ENCODE data around the gene EPHB1. TPM values are rescaled to one million over a fixed set of nuclear protein-coding genes. Genes with fewer than 3 reads are reported as not detected.
"Not testable (repeated sequence)": the region's sequence is repeated elsewhere in the genome, so short reads cannot be mapped to it uniquely, and the experiment has no call there.

The EPHB1 gene
- total RNA-seq, 1 donor = under 0.01 TPM

DNA sequence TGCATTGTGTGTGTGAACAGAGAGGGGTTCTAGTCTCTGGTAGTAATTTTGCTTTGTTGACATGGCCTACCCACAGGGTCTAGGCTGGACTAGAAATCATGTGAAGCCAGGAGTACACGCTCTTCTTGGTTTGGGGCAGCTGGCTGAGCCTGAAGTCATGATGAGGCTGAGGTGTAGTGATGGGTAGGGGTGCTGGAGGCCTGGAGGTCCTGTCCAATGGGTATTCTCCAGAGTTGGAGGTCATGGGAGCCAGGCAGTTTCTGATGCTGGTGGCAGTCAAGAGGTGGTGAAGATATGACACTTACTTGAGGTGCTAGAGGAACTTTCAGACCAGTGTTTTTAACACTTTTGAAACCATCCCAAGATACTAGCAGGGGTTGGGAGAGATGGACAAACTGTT lies 18.5 kb upstream of the EPHB1 start:
- DNase-seq (ENCODE audit: low read depth in 2 of 3, low spot score in 2 of 3) = no peak

DNA sequence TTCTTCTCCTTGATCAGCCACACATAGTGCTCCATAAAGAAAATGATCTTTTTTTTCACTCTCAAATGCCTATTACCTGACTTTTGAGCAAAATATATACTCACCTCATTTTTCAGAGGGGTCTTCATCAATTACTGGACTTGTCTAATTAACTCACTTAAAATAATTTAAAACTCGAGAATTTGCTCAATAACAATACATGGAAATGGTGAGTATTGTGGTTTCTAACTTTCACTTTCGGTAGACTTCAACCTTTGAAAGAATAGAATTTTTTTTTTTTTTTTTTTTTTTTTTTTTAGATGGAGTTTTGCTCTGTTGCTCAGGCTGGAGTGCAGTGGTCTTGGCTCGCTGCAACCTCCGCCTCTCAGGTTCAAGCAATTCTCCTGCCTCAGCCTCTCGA lies 17.7 kb upstream of the EPHB1 start:
- DNase-seq (ENCODE audit: low read depth in 2 of 3, low spot score in 2 of 3) = peak in 1 of 3 donors; percentile 45

DNA sequence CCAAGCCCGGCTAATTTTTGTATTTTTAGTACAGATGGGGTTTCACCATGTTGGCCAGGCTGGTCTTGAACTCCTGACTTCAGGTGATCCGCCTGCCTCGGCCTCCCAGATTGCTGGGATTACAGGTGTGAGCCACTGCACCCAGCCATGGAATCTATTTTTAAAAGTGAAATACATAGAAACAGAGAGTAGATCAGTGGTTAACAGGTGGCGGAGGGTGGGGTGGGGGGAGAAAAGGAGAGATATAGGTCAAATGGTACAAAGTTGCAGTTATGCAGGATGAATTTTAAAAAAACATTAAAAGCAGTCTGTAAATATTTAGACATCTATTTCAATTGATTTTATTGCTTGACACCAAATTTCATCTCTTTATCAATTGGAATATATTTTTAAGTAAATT lies 6.8 kb upstream of the EPHB1 start:
- DNase-seq (ENCODE audit: low read depth in 2 of 3, low spot score in 2 of 3) = not testable (repeated sequence)

DNA sequence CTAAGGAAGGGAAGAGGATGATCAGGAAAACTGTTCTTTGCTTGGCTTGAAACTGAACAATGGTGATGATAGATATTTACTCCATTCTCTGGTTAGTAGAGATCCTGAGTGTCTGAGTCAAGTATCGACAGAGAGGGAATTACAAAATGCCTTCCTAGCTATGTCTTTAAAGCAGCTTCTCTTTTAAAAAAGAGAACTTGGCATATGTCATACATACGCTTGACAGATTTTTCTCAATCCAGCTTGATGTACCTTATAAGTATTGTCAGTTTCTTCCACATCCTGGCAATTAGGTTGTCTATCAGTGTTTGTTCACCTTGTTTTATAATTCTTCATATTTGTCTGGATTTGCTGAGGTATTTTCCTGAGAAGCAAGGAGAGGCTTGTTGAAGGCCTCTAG lies 5.0 kb upstream of the EPHB1 start:
- no peak for DNase-seq (ENCODE audit: low read depth in 2 of 3, low spot score in 2 of 3)

DNA sequence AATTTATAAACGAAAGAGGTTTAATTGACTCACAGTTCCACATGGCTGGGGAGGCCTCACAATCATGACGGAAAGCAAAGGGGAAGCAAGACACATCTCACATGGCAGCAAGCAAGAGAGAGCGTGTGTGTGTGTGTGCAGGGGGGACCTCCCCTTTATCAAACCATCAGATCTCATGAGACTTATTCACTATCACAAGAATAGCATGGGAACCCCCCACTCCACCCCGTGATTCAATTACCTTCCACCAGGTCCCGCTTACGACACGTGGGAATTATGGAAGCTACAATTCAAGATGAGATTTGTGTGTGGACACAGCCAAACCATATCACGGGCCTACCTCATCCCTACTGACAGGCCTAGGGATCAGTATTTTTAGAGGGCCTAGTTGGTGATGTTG lies 3.1 kb upstream of the EPHB1 start:
- no peak for DNase-seq (ENCODE audit: low read depth in 2 of 3, low spot score in 2 of 3)

DNA sequence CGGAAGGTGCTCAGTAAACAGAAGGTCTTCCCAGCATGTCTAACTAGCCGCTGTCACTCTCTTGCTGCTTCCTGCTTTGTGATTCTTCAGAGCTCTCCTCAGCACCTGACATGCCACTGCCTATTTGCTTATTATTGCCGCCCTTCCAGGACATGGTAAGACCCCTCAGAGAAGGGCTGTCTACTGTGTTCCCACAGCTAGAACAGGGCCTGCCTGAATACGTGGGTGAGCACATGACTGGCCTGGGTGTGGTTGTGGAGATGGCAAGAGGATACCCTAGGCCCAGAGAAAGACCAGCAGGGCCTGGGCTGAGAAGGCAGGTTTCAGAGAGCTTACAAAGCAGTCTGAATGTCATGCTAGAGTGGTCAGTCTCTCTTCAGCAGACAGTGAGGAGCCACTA lies 2.4 kb upstream of the EPHB1 start:
- DNase-seq (ENCODE audit: low read depth in 2 of 3, low spot score in 2 of 3) = no peak

DNA sequence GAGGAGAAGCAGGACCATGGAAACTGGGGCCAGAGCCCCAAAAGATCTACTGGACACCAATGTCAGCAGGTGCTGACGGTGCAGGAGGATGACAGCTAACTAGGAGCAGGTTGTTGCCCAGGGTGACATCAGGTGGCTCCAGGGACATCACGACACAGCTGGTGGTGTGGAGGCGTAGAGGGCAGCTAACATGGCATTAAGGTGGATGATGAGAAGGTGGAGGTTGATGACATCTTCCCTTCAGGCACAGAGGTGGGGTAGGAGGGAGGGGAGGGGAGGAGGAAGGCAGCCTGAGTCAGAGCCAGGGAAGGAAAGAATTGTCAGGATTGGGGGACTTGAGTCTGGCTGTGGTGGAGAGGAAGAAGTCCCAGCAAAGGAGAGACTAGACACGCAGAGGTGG lies 1.5 kb upstream of the EPHB1 start:
- DNase-seq (ENCODE audit: low read depth in 2 of 3, low spot score in 2 of 3) = no peak

DNA sequence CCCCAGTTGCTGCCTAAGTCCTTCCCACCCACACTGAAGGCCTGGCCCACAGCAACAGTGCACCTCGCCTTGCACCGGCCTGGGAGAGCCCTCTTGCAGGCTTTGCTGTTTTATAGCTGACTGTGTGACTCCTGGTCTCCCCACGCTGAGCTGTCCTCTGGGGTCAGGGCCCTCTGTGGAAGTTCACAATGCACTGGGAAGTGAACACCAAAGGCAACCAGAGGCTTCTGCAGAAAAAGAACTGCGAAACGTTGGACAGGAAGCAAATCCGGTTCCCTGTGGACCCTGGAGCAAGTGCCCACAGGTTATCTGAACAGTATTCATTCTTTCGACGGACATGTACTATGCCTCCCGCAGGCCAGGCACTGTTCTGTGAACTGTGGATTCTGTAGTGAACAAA lies 737 bp upstream of the EPHB1 start:
- no peak for DNase-seq (ENCODE audit: low read depth in 2 of 3, low spot score in 2 of 3)

DNA sequence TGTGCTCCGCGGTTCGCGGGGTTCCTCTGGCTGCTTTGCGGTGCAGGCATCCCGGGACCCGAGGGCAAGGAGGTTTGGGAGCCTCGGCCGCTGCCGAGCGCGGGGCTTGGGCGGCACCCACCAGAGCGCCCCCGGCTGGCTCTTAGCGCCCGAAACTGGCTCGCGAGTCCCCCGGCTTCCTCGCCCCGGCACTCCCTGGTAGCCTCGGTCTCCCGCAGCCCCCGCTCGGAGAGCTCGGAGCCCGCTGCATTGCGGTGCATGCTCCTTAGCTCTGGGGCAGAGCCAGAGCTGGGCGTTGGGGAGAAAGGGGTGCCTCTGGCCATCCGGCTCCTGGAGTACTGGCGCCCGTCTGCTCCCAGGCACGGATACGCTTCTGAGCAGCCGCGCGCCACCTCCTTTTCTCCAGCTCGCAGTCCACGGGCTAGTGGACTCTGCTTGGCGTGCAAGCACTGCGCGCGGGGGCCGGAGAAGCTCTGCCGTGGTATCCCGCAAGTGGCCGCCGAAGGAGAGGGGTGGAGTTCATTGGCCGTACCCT lies 753 bp downstream of the EPHB1 start:
- peak in 1 of 3 donors; percentile 11 for DNase-seq (ENCODE audit: low read depth in 2 of 3, low spot score in 2 of 3)

DNA sequence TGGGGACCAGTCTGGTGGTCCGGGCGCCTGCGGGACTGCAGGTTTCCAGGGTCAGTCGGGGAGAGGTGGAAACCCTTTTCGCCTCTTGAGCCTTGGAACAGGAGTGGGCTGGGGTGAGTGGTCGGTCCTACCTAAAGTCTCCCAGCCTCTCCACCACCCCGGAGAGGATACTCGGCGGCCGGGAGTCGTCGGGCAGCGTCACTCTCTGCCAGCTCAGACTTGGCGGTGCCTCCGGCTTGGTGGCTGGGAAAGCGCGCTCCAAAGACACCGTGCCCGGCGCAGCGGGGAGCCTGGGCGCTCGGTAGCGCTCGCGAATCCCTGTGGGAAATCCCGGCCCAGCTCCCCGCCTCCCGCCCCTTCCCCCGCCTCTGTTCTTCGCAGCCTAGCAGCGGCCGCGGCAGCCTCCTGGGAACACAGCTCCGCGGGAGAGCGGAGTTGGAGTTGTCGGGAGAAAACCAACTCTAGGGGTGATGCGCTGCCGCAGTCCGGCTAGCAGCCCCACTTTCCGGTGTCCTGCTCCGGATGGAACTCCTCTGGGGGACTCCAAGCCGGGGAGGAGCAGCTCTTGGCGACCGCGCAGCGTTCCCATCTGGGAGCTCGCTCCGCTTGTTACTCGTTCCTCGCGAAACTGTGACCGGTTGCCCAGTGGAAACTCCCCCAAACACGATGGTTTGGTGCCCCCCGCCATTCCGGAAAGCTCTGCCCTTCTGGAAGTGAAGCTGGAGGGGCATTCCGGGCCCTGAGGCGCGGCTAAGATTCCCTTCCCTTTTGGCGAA lies 1.4 kb downstream of the EPHB1 start:
- DNase-seq (ENCODE audit: low read depth in 2 of 3, low spot score in 2 of 3) = peak in 1 of 3 donors; percentile 3

DNA sequence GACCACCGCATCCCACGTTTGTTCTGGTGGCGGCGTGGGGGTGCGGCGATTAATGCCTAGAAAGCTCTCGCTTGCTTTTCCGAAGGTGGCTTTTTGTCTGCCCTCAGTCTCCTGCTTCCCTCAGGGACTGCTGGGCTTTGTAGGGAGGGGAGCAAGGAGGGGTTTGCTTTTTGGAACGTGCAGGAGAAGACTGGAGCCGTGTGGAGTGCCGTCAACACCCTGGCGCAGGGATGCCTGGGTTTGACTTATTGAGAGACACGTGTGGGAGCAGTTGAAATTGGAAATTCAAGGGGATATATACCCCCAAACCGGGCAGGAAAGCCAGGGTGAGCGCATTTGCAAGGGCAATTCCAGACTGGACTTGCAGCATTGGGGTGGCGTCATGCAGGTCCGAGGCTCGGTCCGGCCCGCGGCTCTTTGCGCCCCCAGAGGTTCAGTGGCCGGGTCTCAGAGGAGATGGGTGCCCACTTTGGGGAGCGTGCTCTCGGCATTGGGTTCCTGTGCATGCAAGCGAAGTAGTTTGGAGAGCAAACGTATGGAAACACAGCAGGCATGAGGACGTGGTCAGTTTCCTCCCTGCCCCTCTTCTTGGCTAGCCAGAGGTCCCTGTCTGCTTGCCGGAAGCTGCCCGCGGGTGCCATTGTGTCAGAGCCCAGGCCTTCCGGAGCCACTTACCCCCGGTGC lies 2.1 kb downstream of the EPHB1 start:
- peak in 1 of 3 donors; percentile 6 for DNase-seq (ENCODE audit: low read depth in 2 of 3, low spot score in 2 of 3)

DNA sequence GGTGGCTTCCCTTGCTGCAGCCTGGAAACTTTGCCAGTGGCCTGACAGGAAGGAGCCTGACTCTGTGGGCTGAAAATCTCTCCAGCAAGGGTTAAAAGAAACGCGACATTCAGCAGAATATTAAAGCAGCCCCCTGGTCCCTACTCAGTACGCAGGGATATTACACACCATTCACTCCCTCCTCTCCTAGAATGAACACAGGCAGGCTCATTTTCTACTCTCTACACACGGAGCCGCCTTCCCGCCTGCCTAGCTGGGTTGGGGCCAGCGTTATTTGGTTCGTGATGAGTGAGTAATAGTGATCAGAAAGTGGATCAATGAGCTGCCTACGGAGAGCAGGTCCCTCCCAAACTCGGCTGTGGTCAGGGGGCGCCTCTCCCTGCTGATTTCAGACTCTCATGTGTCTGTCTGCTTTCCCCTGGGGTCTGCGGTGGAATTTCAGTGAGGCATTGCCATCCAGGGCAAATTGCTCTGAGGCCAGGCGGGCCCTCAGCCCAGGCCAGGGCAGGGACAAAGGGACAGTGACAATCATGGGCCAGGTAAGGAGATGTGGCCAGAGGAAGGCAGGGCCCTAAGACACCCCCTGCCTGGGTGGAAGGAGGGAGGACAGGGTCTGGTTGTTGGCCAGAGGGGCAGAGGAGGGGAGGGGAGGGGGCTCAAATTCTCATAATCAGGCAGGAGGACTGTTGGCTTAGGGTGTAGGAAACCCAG lies 2.8 kb downstream of the EPHB1 start:
- DNase-seq (ENCODE audit: low read depth in 2 of 3, low spot score in 2 of 3) = no peak

DNA sequence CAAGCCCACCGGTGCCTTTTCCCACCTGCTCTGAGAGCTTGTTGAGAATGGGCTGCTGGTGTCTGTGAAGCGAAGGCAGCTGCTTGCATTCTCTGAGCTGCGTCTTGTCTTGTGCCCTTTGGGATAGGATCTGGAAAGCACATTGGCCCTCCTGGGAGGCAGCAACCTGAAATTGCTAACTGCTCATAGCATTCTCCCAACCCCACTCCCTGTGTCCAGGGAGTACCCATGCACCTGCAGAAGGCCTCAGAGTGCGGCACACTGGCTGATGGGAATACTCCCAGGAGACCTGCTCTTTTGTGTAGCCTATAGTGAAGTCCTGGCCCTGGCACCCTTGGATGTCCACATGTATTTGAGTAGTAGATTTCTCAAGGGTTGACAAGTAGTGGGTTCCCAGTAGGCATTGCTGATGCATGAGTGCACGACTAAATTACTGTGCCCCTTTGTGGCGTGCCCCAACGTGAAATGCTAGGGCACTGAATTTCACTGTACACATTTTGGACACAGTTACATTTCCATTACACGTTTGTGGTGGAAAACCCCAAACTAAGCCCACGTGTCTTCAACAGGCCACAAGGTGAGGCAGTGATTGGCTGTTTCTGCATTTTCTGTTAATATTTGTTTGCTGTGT lies 3.7 kb downstream of the EPHB1 start:
- no peak for DNase-seq (ENCODE audit: low read depth in 2 of 3, low spot score in 2 of 3)

DNA sequence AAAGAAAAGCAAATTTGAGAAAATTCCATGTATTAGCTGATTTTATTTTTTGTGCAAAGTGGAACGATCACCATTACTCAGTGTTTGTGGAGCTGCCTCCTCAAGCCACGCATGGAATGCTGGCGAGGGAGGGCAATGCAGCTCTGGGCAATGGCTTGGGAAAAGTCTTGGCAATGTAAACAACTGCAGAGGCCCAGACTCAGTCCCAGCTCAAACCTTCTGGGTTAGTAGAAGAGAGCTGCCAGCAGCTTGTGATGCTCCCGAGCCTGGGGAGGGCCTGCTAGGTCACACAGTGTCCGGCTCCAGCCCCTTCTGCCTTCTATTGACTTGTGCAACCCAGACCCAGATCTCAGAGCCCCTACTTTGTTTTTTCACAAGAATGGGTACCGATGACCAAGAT lies 4.3 kb downstream of the EPHB1 start:
- DNase-seq (ENCODE audit: low read depth in 2 of 3, low spot score in 2 of 3) = no peak

DNA sequence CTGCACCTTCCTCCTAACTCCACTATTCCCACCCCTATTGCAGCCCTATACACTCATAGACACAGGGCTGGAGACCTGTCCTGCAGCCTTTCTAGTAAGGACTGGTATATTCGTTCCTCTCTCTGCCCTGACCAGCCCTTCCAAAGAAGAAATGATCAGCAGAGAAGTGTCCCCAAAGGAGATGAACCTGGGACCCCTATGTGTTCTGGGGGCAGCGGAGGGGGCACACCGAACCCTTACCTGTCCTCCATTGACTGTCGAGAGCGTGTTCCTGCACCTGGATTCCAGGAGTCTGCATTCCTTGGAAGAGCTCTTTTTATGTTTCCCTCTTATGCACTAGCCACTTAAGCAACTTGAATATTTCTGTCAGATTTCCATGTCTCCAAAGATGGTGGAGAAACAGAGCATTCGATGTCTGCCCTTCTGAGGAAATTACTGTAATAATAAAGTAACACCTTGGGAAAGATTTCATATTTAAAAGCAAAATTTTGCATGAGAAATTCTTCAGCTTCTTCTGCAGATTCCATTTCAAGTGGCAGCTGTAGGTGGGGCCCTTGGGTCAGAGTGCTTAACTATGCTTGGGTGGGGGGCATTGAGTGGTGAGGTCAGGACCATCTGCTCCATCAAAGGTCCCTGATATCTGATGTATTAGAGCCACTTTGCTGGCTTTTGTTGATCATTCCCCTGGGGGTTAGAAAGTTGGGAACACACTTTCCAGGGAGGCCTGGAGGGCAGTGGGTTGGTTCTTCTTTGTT lies 6.3 kb downstream of the EPHB1 start:
- no peak for DNase-seq (ENCODE audit: low read depth in 2 of 3, low spot score in 2 of 3)

DNA sequence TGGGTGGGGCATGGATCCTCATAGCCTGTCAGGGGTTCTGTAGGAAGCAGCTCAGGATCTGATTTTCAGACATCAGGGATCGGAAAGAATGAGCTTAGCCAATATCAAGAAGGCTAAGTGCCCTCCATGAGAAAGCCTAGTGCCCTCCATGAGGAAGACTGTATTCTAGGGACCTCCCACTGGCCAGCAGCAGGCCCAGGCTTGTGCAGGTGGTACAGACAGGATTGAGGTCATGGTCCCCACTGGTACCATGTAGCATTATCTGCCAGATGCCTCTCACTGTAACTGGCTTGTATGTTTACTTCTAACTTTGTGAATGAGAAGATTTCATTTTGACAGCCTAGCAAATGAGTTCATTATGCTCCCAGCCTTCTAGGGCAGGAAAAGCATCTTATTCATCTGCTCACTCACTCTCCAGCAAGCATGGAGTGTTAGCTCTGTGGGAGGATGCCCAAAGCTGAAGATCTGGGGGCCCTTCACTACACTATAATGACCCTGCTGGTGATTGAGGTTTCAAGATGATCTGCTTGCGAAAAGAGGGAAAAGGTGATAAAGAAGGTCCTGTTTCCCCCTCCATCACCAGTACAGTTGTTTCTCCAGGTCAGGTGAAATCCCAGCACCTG lies 7.5 kb downstream of the EPHB1 start:
- no peak for DNase-seq (ENCODE audit: low read depth in 2 of 3, low spot score in 2 of 3)

DNA sequence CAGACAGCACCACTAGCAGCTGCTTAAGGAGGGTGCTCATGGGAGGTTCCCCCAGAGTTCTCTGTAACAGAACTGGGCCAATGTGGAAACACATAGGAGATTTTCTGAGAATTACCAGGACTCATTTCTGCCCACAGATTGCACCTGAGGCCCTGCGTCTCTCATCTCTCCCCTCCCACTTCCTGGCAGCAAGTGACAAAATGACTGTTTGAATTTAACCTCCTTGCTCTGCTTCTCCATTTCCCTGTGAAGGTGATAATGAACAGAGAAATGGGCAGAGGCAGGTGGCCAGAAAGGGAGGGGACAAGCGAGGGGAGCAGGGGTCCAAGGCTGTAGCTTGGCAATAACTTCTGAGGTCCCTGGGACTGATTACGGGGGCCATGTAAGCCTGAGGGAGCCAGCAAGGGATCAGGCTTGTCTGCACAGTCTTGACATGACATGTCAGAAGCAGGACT lies 8.0 kb downstream of the EPHB1 start:
- DNase-seq (ENCODE audit: low read depth in 2 of 3, low spot score in 2 of 3) = no peak

DNA sequence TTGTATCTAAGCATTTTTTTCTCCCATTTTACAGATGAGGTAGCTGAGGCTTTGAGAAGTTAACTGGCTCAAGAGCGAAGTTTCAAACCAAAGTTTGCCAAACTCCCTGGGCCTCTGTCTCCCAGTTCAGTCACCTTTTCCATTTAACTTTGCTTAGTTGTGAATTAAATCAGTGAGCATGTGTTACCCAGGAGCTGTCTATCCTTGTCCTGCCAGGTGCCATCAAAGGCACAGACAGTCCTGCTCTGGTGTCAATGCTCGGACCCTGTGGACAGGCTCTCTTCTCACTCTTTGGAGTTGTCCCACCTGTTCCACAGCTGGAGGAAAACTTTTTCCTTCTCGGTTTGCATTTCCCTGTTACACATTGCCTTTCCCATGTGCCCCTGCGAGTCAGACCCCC lies 8.6 kb downstream of the EPHB1 start:
- DNase-seq (ENCODE audit: low read depth in 2 of 3, low spot score in 2 of 3) = no peak

DNA sequence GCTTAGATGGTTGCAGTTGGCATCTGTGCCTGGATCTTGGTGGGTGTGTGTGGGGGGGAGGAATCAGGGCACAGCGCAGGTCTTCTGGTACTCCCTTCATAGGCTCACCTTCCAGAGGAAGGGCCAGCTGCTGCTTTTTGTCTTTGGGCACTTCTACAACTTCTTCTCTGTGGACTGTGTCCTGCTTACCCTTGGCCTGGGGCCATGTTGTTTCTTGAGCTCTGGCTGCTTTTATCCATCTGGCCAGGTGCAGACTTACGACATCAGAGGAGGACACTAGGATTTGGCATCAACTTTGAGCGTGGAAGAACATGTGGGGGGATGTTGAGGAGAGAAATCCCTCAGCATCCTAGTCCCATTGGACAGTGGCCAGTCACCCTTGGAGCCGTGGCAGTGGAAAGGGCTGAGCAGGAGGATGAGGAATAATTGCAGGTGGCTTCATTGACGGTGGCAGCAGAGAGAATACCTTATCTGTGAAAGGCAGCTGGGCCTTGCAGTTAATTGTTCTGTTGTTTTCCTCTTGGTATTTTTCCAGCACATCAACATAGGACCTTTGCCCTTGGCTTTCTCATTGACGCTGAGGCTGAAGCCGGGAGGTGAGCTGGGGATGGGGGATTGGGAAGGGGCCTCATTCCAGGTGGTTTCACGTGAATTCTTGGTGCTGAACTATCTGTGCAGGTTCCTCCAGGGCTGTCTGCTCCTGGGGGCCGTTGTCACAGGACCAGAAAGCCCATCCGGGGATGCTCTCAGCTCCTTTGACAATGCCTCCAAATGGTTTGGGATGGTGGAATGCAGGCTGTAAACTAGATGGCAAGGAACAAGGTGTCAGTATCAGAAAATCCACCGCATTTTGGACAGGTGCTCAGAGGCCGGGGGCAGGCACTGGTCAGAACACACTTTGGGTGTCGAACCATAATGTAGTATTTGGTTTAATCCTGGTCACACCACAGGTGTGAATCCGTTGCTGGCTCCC lies 9.7 kb downstream of the EPHB1 start:
- DNase-seq (ENCODE audit: low read depth in 2 of 3, low spot score in 2 of 3) = no peak
